Raji (cell line): ENCODE data around the gene PRLHR.

Experiments
- POLR2A ChIP-seq: IDR thresholded peaks from 2 replicates; pipeline ENCODE4 v1.6.1; 2011; ENCODE audit warnings: low read depth, low read length, control low read depth; ENCODE audit not compliant: insufficient read depth

PRLHR gene

GRCh38 chr10:118544401-118544948 is 51.0 kb downstream of the PRLHR start:
- no peak for TF ChIP-seq POLR2A

GRCh38 chr10:118543714-118544400 is 51.6 kb downstream of the PRLHR start:
- no peak for TF ChIP-seq POLR2A

GRCh38 chr10:118542745-118543144 is 52.7 kb downstream of the PRLHR start:
- TF ChIP-seq POLR2A = no peak

- TF ChIP-seq POLR2A = no peak
Measured at GRCh38 chr10:118542205-118542604, 53.2 kb downstream of the PRLHR start.

GRCh38 chr10:118541718-118542117 is 53.7 kb downstream of the PRLHR start:
- TF ChIP-seq POLR2A = no peak
